Activated CD4-positive, CD25-positive, alpha-beta regulatory T cell (primary cell): ENCODE measurements around the gene CLPTM1L.

ENCODE experiments used
- DNase-seq, 4 experiments: peaks; one replicate each; lab custom pipeline; 2025; lab: John Stamatoyannopoulos, UW

Gene CLPTM1L

DNA sequence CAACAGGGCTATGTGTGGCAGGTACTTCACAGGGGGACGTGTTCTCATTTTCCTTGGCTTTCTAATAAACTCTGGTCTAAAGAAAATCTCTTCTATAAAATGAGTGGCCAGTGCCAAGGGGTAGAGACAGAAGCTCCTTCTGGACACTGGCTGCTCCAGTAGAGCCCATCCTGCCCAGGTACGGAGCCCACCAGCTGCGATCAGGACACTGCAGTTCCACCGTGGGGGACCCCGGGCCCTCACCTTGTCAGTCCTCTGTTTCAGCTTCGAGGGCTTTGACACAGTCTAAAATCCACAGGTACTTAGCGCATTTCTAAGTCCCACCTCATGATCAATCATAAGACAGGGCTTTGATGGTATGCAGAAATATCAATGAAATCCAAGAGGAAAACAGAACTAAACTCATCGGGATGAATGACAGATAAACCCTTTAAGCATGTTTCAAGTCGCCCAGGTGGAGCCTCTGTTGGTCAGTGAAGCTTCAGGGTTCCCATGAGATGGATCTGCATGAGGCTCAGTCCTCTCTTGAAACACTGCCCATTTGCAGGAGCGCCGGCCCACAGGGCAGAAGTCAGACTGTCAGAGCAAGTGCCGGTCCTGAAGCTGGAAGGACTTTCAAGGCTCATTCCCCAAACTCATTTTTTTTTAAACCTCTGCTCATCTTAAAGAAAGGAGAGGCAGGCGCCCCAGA, 29.7 kb downstream of the CLPTM1L start:
- no peak for DNase-seq

DNA sequence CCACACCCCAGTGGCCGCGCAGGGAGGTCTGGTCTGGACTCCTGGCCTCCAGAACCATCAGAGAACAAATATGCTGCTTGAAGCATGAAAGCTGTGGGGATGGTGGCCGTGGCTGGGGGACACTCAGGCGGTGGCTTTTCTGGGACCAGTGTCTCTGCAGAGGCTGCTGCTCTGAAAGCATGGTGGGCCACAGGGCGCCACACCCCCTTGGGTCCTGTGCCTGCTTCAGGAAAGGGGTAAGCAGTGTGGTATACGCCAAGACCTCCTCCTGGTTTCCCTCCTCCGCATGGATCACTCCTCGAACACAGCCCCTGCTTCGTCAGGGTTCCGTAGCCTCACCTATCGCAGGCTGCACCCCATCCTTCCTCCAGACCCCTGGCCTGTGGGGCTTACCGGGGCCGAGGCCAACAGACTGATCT, 30.3 kb downstream of the CLPTM1L start:
- no peak for DNase-seq

DNA sequence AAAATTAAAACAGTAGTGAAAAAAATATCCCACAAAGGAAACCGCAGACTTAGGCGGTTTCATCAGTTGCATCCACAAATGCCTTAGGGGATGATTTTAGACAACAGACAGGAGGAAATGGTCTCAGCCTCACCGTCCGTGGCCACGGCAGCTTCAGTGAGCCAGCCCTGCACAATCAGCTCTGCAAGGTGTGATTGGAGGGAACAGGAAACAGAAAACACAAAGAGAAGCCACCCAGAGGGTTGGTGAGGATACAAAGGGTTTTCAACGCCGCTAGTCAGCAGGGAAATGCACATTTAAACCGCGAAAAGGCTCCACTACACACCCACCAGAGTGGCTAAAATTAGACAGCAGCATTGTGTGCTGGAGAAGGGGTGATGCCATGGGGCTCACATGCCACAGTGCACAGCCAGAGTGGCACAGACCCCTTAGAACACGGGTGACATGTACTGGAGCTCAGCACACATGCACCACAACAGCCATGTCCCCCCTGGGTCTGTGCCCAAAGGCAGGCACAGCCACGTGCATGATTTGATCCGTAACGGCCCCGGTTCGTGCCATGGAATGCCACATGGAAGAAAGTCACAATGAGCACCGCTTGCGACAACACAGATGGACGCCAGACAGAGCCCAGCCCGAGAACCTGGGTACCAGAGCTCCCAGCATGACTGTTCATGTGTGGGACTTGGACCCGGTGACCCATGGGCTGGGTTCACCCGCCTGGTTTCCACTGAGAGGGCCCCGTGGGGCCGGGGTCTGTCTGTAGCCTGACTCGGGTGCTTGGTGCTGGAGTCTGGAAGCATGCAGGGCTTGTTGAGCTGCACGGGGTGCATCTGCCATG, 31.7 kb downstream of the CLPTM1L start:
- no peak for DNase-seq

DNA sequence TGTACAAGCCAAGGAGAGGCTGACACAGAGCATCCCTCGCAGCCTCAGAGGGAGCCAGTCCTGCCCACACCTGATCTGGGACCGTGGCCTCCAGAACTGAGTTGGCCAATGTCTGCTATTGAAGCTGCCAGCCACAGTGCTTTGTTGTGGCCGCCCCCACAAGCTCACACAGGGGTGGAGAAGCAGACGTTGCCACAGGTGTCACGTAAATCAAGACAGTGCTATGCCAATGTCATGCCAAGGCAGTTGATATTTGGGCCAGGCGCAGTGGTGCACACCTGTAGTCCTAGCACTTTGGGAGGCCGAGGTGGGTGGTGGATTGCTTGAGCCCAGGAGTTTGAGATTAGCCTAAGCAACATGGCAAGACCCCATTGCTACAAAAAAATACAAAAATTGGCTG, 32.7 kb downstream of the CLPTM1L start:
- no peak for DNase-seq

DNA sequence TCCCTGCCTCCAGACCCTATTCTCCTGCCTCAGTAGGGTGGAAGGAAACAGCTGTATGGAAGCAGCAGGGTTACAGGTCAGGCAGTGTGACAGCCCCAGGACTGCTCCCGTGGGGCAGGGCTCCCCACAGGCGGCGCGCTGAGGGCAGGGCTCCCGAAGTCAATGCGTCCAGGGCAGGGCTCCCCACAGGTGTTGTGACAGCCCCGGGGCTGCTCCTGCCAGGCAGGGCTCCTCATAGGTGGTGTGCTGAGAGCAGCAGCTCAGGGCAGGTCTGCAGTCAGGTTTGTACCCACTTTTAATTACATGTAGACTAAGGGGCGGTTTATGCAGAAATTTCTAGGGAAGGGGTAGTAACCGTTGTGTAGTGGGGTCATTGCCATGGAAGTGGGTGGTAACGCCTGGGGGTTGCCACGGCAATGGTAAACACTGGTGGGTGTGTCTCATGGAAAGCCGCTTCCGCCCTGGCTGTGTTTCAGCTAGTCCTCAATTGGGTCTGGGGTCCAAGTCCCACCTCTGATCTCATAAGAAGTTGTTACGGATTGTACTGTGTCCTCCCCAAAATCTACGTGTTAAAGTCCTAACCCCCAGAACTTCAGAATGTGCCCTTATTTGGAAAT, 33.4 kb downstream of the CLPTM1L start:
- no peak for DNase-seq

DNA sequence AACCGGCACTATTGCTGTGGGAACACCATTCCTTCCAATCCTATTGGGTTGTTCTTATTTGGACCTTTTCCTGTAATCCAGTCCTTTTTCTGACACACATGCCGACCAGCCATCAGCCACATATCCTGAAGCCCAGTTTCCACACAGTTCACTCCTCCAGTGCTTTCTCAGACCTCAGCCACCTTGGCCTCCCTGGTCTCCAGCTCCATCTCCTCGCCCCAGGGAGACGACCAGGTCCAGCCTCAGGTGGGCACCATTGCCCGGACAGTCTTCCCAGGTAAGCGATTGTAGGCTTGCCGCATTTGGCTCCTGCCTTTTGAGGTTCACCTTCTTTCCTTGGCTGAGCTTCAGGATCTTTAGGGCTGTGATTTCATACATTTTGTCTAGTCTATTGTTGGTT, 34.8 kb downstream of the CLPTM1L start:
- DNase-seq, result no peak

DNA sequence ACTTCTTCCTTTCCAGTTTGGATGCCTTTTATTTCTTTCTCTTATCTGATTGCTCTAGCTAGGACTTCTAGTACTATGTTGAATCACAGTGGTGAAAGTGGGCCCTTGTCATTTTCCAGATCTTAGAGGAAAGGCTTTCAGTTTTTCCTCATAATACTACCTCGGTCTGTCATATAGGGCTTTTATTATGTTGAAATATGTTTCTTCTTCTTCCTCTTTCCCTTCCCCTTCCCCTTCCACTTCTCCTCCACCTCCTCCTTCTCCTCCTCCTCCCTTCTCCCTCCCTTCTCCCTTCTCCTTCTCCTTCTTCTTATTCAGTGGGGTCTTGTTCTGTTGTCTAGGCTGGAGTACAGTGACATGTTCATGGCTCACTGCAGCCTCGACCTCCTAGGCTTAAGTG, 40.9 kb downstream of the CLPTM1L start:
- DNase-seq, result no peak

DNA sequence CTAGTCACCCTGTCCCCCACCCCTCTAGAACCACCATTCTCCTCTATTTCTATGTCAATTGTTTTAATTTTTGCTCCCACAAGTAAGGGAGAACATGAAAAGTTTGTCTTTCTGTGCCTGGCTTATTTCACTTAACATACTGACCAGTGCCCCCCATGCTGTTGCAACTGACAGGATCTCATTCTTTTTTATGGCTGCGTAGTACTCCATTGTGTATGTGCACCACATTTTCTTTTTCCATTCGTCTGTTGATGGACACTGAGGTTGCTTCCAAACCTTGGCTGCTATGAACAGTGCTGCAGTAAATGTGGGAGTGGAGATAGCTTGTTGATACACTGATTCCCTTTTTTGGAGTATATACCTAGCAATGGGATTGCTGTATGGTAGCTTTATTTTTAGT, 42.6 kb downstream of the CLPTM1L start:
- no peak for DNase-seq

DNA sequence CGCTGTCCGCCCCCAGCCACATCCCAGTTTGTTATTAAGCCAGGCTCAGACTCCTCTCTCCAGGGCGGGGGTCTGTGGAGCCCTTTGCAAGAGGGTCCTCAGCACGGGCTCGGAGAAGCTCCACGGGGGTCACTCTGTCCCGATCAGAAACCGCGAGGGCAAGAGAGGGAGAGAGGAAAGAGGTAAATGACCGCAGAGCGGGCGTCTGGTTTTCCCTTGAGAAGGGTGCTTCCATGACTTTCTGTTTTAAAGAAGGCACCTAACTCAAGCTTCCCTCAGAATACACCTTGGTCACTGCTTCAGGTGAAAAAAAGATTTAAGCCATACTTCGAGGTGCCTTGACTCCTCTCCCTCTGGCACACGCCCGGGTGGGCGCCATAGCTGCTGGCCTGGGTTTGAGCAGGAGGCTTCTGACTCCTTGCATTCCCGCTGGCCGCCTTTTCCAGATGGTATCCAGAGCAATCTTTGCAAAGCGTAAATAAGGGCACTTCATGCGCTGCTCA, 44.3 kb downstream of the CLPTM1L start:
- no peak for DNase-seq

DNA sequence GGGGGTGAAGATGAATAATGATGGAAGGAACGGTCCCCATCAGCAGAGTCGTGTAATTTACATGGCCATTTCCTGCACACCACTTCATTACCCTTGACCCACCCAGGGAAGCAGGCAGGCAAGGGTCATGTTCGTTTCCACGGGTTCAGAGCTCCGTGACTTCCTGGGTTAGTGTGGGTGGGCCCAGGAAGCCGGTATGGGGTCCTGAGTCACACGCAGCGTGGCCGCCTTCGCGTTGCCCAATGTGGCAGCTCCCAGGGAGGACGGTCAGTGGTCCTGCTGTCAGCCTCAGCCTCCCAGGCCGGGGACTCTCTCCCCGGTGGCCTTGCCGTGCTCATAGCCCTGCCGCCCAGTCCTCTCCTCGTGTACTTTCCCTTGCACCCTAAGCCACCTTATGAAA, 44.9 kb downstream of the CLPTM1L start:
- no peak for DNase-seq

DNA sequence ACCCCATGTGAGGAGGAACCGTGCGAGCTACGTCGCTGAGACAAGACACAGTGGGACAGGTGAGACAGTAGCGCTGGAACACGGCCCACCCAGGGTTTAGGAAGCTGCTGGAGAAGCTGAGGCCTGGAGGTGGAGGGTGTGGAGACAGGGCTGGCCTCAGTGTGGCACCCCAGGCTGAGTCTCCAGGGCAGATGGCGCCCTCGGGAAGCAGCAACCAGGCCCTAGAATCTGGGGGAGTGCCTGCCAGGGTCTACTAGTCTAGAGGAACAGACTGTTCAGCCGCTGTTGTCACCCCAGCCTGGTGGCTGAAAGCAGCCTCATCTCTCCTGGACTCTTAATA, 45.4 kb downstream of the CLPTM1L start:
- no peak for DNase-seq

DNA sequence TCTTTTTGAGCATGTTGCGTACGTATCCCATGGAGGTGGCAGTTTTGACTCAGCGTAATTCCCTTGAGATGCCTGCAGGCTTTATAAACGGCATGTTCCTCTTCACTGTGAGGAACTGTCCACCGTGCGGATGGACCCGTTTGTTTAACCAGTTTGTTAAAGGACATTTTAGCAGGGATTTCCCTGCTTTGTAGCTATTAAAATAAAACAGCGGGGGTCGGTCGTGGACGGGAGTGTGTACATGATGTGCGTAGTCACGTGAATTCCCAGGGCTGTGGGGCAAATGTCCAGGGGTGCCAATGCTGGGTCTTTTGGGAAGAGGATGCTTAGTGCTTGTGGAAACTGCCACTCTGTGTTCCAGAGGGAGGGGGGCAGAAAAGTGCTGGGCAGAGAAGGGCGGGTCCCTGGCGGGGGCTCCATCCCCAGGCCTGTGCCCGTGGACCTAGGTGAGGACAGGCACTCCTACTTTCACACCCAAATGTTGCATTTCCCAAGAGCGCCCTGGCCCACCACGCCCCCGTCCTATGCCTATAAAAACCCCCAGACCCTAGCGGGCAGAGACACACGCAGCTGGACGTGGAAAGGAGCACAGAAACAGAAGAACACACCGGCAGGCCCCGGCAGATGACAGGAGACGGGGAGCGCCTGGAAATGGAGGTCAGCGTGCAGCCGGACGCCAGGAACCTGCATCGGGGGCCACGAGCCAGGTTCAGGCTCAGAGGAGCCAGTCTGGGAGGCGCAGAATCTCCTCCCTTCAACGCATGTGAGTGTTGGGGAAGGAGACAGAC, 46.0 kb downstream of the CLPTM1L start:
- no peak for DNase-seq

DNA sequence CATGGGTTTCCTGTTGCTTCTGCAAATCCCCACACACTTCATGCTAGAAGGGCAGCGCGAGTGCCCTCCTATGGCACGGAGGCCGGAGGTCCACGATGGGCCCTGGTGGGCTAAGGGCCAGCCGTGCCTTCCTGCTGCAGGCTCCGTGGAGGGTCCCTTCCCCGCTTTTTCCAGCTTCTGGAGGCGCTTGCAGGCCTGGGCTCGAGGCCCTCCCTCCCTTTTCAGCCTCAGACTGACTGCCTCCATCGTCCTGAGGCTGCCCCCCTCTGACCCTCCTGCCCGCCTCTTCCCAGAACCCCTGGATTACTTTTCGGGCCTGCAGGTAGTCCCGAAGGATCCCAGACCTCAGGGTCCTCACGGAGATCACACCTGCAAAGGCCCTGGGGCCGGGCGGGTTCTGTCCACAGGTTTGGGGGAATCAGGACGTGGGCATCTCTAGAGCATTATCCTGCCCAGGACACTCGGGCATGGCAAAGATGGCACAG, 46.8 kb downstream of the CLPTM1L start:
- no peak for DNase-seq

DNA sequence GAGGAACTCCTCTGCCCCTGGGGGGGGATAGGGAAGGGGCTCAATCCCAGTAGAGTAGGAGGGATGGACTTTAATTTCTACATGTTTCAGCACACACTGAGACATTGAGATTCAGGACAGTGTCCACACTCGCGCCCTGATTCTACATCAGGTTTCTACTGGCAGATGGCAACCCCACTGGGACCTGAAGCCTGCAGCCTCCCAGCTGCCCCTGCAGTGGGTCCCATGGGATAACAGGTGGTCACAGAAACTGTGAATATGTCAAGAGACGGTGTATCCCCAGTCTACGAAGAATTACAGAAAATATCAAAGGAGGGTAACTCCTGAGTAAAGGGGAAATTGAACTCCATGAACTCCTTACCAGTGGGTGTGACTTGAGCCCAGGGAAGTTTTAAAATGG, 47.7 kb downstream of the CLPTM1L start:
- DNase-seq, result no peak

DNA sequence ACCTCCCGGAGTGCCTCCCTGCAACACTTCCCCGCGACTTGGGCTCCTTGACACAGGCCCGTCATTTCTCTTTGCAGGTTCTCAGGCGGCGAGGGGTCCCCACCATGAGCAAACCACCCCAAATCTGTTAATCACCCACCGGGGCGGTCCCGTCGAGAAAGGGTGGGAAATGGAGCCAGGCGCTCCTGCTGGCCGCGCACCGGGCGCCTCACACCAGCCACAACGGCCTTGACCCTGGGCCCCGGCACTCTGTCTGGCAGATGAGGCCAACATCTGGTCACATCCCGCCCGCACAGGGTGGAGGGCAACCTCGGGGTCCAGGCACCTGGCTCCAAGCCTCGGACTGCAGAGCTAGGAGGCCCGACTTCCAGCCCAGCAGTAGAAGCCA, 49.3 kb downstream of the CLPTM1L start:
- no peak for DNase-seq

DNA sequence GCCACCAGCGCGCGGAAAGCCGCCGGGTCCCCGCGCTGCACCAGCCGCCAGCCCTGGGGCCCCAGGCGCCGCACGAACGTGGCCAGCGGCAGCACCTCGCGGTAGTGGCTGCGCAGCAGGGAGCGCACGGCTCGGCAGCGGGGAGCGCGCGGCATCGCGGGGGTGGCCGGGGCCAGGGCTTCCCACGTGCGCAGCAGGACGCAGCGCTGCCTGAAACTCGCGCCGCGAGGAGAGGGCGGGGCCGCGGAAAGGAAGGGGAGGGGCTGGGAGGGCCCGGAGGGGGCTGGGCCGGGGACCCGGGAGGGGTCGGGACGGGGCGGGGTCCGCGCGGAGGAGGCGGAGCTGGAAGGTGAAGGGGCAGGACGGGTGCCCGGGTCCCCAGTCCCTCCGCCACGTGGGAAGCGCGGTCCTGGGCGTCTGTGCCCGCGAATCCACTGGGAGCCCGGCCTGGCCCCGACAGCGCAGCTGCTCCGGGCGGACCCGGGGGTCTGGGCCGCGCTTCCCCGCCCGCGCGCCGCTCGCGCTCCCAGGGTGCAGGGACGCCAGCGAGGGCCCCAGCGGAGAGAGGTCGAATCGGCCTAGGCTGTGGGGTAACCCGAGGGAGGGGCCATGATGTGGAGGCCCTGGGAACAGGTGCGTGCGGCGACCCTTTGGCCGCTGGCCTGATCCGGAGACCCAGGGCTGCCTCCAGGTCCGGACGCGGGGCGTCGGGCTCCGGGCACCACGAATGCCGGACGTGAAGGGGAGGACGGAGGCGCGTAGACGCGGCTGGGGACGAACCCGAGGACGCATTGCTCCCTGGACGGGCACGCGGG, 49.9 kb downstream of the CLPTM1L start, which contains the start of gene TERT:
TSS of gene TERT (minus strand) at position 234 of the 815 bp plus-strand sequence. CDS start at position 155, 79 bp downstream.
- peak; percentile 35 to 67 (median 58) for DNase-seq

DNA sequence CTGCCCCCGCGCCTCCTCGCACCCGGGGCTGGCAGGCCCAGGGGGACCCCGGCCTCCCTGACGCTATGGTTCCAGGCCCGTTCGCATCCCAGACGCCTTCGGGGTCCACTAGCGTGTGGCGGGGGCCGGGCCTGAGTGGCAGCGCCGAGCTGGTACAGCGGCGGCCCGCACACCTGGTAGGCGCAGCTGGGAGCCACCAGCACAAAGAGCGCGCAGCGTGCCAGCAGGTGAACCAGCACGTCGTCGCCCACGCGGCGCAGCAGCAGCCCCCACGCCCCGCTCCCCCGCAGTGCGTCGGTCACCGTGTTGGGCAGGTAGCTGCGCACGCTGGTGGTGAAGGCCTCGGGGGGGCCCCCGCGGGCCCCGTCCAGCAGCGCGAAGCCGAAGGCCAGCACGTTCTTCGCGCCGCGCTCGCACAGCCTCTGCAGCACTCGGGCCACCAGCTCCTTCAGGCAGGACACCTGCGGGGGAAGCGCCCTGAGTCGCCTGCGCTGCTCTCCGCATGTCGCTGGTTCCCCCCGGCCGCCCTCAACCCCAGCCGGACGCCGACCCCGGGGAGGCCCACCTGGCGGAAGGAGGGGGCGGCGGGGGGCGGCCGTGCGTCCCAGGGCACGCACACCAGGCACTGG, 50.6 kb downstream of the CLPTM1L start:
- DNase-seq, result no peak

DNA sequence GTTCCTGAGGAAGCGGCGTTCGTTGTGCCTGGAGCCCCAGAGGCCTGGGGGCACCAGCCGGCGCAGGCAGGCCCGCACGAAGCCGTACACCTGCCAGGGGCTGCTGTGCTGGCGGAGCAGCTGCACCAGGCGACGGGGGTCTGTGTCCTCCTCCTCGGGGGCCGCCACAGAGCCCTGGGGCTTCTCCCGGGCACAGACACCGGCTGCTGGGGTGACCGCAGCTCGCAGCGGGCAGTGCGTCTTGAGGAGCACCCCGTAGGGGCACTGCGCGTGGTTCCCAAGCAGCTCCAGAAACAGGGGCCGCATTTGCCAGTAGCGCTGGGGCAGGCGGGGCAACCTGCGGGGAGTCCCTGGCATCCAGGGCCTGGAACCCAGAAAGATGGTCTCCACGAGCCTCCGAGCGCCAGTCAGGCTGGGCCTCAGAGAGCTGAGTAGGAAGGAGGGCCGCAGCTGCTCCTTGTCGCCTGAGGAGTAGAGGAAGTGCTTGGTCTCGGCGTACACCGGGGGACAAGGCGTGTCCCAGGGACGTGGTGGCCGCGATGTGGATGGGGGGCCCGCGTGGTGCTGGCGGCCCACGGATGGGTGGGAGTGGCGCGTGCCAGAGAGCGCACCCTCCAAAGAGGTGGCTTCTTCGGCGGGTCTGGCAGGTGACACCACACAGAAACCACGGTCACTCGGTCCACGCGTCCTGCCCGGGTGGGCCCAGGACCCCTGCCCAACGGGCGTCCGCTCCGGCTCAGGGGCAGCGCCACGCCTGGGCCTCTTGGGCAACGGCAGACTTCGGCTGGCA, 51.3 kb downstream of the CLPTM1L start:
- DNase-seq, result no peak

DNA sequence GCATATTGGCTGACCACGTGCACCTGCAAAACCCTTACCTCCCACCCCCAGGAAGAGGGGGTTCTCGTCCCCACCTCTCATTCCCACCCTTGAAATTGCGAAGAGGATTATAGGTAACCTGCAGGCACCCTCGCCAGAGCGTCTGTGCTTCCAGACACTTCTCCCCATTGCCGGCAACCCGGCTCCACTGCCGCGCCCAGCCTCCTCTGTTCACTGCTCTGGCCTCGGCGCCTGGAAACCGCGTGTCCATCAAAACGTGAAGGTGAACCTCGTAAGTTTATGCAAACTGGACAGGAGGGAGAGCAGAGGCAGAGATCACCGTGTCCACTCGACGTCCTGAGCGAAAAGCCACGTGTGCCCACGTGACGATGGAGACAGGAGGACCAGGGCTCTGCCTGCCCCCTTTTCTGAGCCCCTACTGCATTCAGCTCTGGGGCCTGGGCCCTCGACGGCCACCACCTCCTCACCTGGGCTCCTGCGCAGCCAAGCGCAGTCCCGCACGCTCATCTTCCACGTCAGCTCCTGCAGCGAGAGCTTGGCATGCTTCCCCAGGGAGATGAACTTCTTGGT, 52.0 kb downstream of the CLPTM1L start:
- no peak for DNase-seq
